ENCODE data around the gene RNF168.

GRCh38 chr3:196440696-196441095 is 62.9 kb downstream of the RNF168 start:
- no peak for TF ChIP-seq POLR2A (IDR thresholded peaks at IDR 0.05)
- TF ChIP-seq CTCF (IDR thresholded peaks at IDR 0.05): no peak
- no peak for TF ChIP-seq POLR2AphosphoS5 (IDR thresholded peaks at IDR 0.05)
